ENCODE measurements around the gene EFEMP1. TPM values are rescaled to one million over a fixed set of nuclear protein-coding genes. Genes with fewer than 3 reads are reported as not detected.

Gene EFEMP1
- total and polyA plus RNA-seq, 7 experiments from 2014 or later = not detected

- no peak overlapping the region for H3K27ac Mint-ChIP-seq
- H3K27me3 ChIP-seq (ENCODE audit: control insufficient read depth in 2 of 2, insufficient read depth in 2 of 2, low read length in 2 of 2) = no peaks in the 10 kb centered on the region
- no peak for DNase-seq
- H3K4me1 Mint-ChIP-seq = no peaks in the 10 kb centered on the region
- peaks cover 0 to 9% (median 0%) of the 10 kb centered on the region in 5 donors for H3K27me3 Mint-ChIP-seq
- H3K9me3 ChIP-seq (ENCODE audit: control insufficient read depth in 2 of 3, low read length in 3 of 3) = no peaks in the 10 kb centered on the region
- ChIA-PET POLR2A (no interaction called here), CTCF (no interaction called here)
- H3K4me3 Mint-ChIP-seq = no peak overlapping the region
- peaks cover 0 to 17% (median 4%) of the 10 kb centered on the region in 11 donors for H3K9me3 Mint-ChIP-seq
- no peak overlapping the region for H3K4me3 ChIP-seq (ENCODE audit: low read length)
- no peaks in the 10 kb centered on the region for H3K4me1 ChIP-seq (ENCODE audit: control insufficient read depth in 2 of 2, insufficient read depth in 2 of 2, low read length in 2 of 2)
- intact Hi-C loops (cut with micrococcal nuclease) = no loop called here
- no peak for ATAC-seq
- no peaks in the 10 kb centered on the region for H3K36me3 ChIP-seq (ENCODE audit: control insufficient read depth in 2 of 3, insufficient read depth in 3 of 3, low read length in 3 of 3)
- H3K36me3 Mint-ChIP-seq = no peaks in the 10 kb centered on the region
- no peak overlapping the region for H3K27ac ChIP-seq (ENCODE audit: low read depth, low read length)
Observed at GRCh38 chr2:55902429-55902828, 21.2 kb downstream of the EFEMP1 start.

GRCh38 chr2:55901941-55902340 lies 21.6 kb downstream of the EFEMP1 start:
- intact Hi-C loops (cut with micrococcal nuclease) = no loop called here
- Histone ChIP-seq H3K36me3 (ENCODE audit: control insufficient read depth in 2 of 3, insufficient read depth in 3 of 3, low read length in 3 of 3) (no peaks in the 10 kb centered on the region), H3K4me3 (ENCODE audit: low read length) (no peak overlapping the region), H3K4me1 (ENCODE audit: control insufficient read depth in 2 of 2, insufficient read depth in 2 of 2, low read length in 2 of 2) (no peaks in the 10 kb centered on the region), H3K9me3 (ENCODE audit: control insufficient read depth in 2 of 3, low read length in 3 of 3) (no peaks in the 10 kb centered on the region), H3K27ac (ENCODE audit: low read depth, low read length) (no peak overlapping the region), H3K27me3 (ENCODE audit: control insufficient read depth in 2 of 2, insufficient read depth in 2 of 2, low read length in 2 of 2) (no peaks in the 10 kb centered on the region)
- ChIA-PET POLR2A (no interaction called here), CTCF (no interaction called here)
- no peak for DNase-seq
- no peaks in the 10 kb centered on the region for H3K36me3 Mint-ChIP-seq
- no peak for ATAC-seq
- no peak overlapping the region for H3K4me3 Mint-ChIP-seq
- no peaks in the 10 kb centered on the region for H3K4me1 Mint-ChIP-seq
- no peak overlapping the region for H3K27ac Mint-ChIP-seq
- H3K27me3 Mint-ChIP-seq = peaks cover 0 to 7% (median 0%) of the 10 kb centered on the region in 5 donors
- peaks cover 0 to 17% (median 4%) of the 10 kb centered on the region in 11 donors for H3K9me3 Mint-ChIP-seq

DNA sequence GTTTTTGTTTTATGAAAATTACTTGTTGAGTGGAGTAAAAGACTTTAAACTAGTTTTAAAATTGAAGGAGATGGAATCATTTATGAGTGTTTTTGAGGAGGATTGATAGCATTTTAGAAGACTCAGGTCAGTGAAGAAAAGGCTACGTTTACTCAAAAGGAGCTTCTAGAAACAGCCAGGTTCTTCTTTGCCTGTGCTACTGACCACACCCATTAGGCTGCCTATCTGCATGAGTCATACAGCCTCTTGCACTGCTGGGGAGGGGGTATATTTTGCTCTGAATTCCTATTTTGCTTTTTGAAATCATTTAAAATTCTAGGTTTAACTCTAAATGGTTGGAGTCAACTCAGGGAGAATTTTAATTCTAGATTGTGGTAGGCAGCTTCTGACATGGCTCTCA lies 22.3 kb downstream of the EFEMP1 start:
- no peak overlapping the region for H3K4me3 ChIP-seq (ENCODE audit: low read length)
- no peaks in the 10 kb centered on the region for H3K27me3 ChIP-seq (ENCODE audit: control insufficient read depth in 2 of 2, insufficient read depth in 2 of 2, low read length in 2 of 2)
- Mint-ChIP-seq H3K9me3 (peaks cover 0 to 17% (median 4%) of the 10 kb centered on the region in 11 donors), H3K36me3 (no peaks in the 10 kb centered on the region), H3K4me3 (no peak overlapping the region), H3K27me3 (peaks cover 0 to 5% (median 0%) of the 10 kb centered on the region in 5 donors), H3K4me1 (no peaks in the 10 kb centered on the region), H3K27ac (no peak overlapping the region)
- ChIA-PET POLR2A (no interaction called here), CTCF (no interaction called here)
- ATAC-seq = no peak
- no peaks in the 10 kb centered on the region for H3K36me3 ChIP-seq (ENCODE audit: control insufficient read depth in 2 of 3, insufficient read depth in 3 of 3, low read length in 3 of 3)
- no peaks in the 10 kb centered on the region for H3K9me3 ChIP-seq (ENCODE audit: control insufficient read depth in 2 of 3, low read length in 3 of 3)
- intact Hi-C loops (cut with micrococcal nuclease) = no loop called here
- H3K27ac ChIP-seq (ENCODE audit: low read depth, low read length) = no peak overlapping the region
- no peaks in the 10 kb centered on the region for H3K4me1 ChIP-seq (ENCODE audit: control insufficient read depth in 2 of 2, insufficient read depth in 2 of 2, low read length in 2 of 2)
- no peak for DNase-seq

DNA sequence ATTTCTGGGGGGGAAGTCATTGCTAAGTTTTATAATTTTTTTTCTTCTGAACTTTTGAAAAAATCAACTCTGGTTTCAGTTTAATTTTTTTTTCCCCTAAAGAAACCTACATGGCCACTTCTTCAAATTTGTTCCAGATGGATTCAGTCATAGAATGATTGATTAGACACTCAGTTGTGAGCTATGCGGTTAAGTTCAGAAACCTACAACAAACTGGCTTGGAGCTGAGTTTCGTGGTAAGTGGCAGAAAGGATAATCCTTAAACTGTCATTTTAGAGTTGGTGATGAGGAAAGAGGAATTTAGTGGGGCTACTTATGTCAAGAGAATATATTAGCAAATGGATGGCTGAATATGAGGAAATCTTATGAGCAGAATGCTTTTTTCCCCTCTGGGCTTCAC lies 23.7 kb downstream of the EFEMP1 start:
- H3K9me3 ChIP-seq (ENCODE audit: control insufficient read depth in 2 of 3, low read length in 3 of 3) = no peaks in the 10 kb centered on the region
- ChIA-PET POLR2A (no interaction called here), CTCF (no interaction called here)
- no peak overlapping the region for H3K27ac ChIP-seq (ENCODE audit: low read depth, low read length)
- Mint-ChIP-seq H3K27me3 (peaks cover 0 to 10% (median 0%) of the 10 kb centered on the region in 5 donors), H3K36me3 (no peaks in the 10 kb centered on the region), H3K9me3 (peaks cover 0 to 17% (median 4%) of the 10 kb centered on the region in 11 donors), H3K4me1 (no peaks in the 10 kb centered on the region), H3K27ac (no peak overlapping the region), H3K4me3 (no peak overlapping the region)
- DNase-seq (no peak), ATAC-seq (no peak)
- no peaks in the 10 kb centered on the region for H3K36me3 ChIP-seq (ENCODE audit: control insufficient read depth in 2 of 3, insufficient read depth in 3 of 3, low read length in 3 of 3)
- H3K27me3 ChIP-seq (ENCODE audit: control insufficient read depth in 2 of 2, insufficient read depth in 2 of 2, low read length in 2 of 2) = no peaks in the 10 kb centered on the region
- no peak overlapping the region for H3K4me3 ChIP-seq (ENCODE audit: low read length)
- no peaks in the 10 kb centered on the region for H3K4me1 ChIP-seq (ENCODE audit: control insufficient read depth in 2 of 2, insufficient read depth in 2 of 2, low read length in 2 of 2)
- intact Hi-C loops (cut with micrococcal nuclease) = no loop called here

- Histone ChIP-seq H3K36me3 (ENCODE audit: control insufficient read depth in 2 of 3, insufficient read depth in 3 of 3, low read length in 3 of 3) (no peaks in the 10 kb centered on the region), H3K4me1 (ENCODE audit: control insufficient read depth in 2 of 2, insufficient read depth in 2 of 2, low read length in 2 of 2) (no peaks in the 10 kb centered on the region), H3K27ac (ENCODE audit: low read depth, low read length) (no peak overlapping the region), H3K27me3 (ENCODE audit: control insufficient read depth in 2 of 2, insufficient read depth in 2 of 2, low read length in 2 of 2) (no peaks in the 10 kb centered on the region), H3K4me3 (ENCODE audit: low read length) (no peak overlapping the region), H3K9me3 (ENCODE audit: control insufficient read depth in 2 of 3, low read length in 3 of 3) (no peaks in the 10 kb centered on the region)
- DNase-seq (no peak), ATAC-seq (no peak)
- Mint-ChIP-seq H3K4me1 (no peaks in the 10 kb centered on the region), H3K9me3 (peaks cover 0 to 7% (median 0%) of the 10 kb centered on the region in 11 donors), H3K36me3 (no peaks in the 10 kb centered on the region), H3K27ac (no peak overlapping the region), H3K27me3 (peaks cover 0 to 11% (median 0%) of the 10 kb centered on the region in 5 donors), H3K4me3 (no peak overlapping the region)
- intact Hi-C loops (cut with micrococcal nuclease) = no loop called here
- ChIA-PET POLR2A (no interaction called here), CTCF (no interaction called here)
Observed at GRCh38 chr2:55898386-55899040, 25.1 kb downstream of the EFEMP1 start.

DNA sequence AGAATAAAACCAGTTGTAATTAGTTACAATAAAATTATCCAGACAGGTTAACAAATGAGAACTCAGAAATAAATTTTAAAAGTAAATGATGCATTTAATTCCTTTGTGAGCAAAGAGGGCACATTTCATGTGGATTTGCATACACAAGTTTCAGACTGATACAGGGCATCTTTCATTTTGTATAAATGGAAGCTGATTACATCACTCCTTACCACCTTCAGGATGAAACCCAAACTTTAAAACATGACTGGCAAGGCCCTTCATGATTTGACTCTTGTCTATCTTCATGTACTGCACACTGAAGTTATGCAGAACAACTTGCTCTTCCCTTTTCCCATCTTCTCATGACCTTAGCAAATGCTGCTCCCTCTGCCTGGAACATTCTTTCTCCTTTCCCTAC lies 26.9 kb downstream of the EFEMP1 start:
- H3K27ac ChIP-seq (ENCODE audit: low read depth, low read length) = no peak overlapping the region
- Mint-ChIP-seq H3K4me1 (no peaks in the 10 kb centered on the region), H3K27ac (no peak overlapping the region), H3K4me3 (no peak overlapping the region), H3K9me3 (peaks cover 0 to 3% (median 0%) of the 10 kb centered on the region in 11 donors), H3K36me3 (no peaks in the 10 kb centered on the region), H3K27me3 (peaks cover 0 to 16% (median 0%) of the 10 kb centered on the region in 5 donors)
- no peak overlapping the region for H3K4me3 ChIP-seq (ENCODE audit: low read length)
- no peaks in the 10 kb centered on the region for H3K9me3 ChIP-seq (ENCODE audit: control insufficient read depth in 2 of 3, low read length in 3 of 3)
- H3K4me1 ChIP-seq (ENCODE audit: control insufficient read depth in 2 of 2, insufficient read depth in 2 of 2, low read length in 2 of 2) = no peaks in the 10 kb centered on the region
- no peaks in the 10 kb centered on the region for H3K36me3 ChIP-seq (ENCODE audit: control insufficient read depth in 2 of 3, insufficient read depth in 3 of 3, low read length in 3 of 3)
- ChIA-PET POLR2A (no interaction called here), CTCF (no interaction called here)
- ATAC-seq (no peak), DNase-seq (no peak)
- intact Hi-C loops (cut with micrococcal nuclease) = no loop called here
- no peaks in the 10 kb centered on the region for H3K27me3 ChIP-seq (ENCODE audit: control insufficient read depth in 2 of 2, insufficient read depth in 2 of 2, low read length in 2 of 2)

- no peaks in the 10 kb centered on the region for H3K4me1 ChIP-seq (ENCODE audit: control insufficient read depth in 2 of 2, insufficient read depth in 2 of 2, low read length in 2 of 2)
- H3K27ac ChIP-seq (ENCODE audit: low read depth, low read length) = no peak overlapping the region
- no peak for ATAC-seq
- Mint-ChIP-seq H3K27me3 (peaks cover 0 to 11% (median 0%) of the 10 kb centered on the region in 5 donors), H3K4me3 (no peak overlapping the region), H3K4me1 (no peaks in the 10 kb centered on the region), H3K36me3 (no peaks in the 10 kb centered on the region), H3K9me3 (peaks cover 0 to 3% (median 0%) of the 10 kb centered on the region in 11 donors), H3K27ac (no peak overlapping the region)
- intact Hi-C loops (cut with micrococcal nuclease) = no loop called here
- ChIA-PET CTCF (no interaction called here), POLR2A (no interaction called here)
- no peak for DNase-seq
- H3K4me3 ChIP-seq (ENCODE audit: low read length) = no peak overlapping the region
- H3K27me3 ChIP-seq (ENCODE audit: control insufficient read depth in 2 of 2, insufficient read depth in 2 of 2, low read length in 2 of 2) = no peaks in the 10 kb centered on the region
- no peaks in the 10 kb centered on the region for H3K36me3 ChIP-seq (ENCODE audit: control insufficient read depth in 2 of 3, insufficient read depth in 3 of 3, low read length in 3 of 3)
- no peaks in the 10 kb centered on the region for H3K9me3 ChIP-seq (ENCODE audit: control insufficient read depth in 2 of 3, low read length in 3 of 3)
Observed at GRCh38 chr2:55894720-55895119, 28.9 kb downstream of the EFEMP1 start.

Measured in naive thymus-derived CD4-positive, alpha-beta T cell (primary cell).